Putamen (tissue), 1 donor: ENCODE results near the gene CCDC57.

Experiments
- DNase-seq: peaks from one replicate; pipeline ENCODE4 v3.0.0-alpha.2; 2016; ENCODE audit warnings: low spot score

Gene CCDC57

GRCh38 chr17:82247182-82247823, 34.7 kb upstream of the CCDC57 start:
- no peak for DNase-seq

- DNase-seq = no peak
Observed at GRCh38 chr17:82246365-82247181, 33.9 kb upstream of the CCDC57 start.

GRCh38 chr17:82246040-82246364, 33.4 kb upstream of the CCDC57 start:
- DNase-seq = no peak

- DNase-seq = no peak
Observed at GRCh38 chr17:82245134-82246039, 32.7 kb upstream of the CCDC57 start.

- no peak for DNase-seq
Observed at GRCh38 chr17:82244413-82245133, 31.9 kb upstream of the CCDC57 start.

- DNase-seq = no peak
Observed at GRCh38 chr17:82243648-82244412, 31.2 kb upstream of the CCDC57 start.

GRCh38 chr17:82242977-82243647, 30.5 kb upstream of the CCDC57 start:
- DNase-seq = peak; percentile 59

GRCh38 chr17:82242698-82242976, 30.0 kb upstream of the CCDC57 start:
- no peak for DNase-seq

- DNase-seq = no peak
Observed at GRCh38 chr17:82241926-82242697, 29.5 kb upstream of the CCDC57 start.

GRCh38 chr17:82241183-82241925, 28.7 kb upstream of the CCDC57 start:
- DNase-seq = peak; percentile 56

GRCh38 chr17:82240506-82241182, 28.0 kb upstream of the CCDC57 start:
- no peak for DNase-seq

GRCh38 chr17:82239926-82240505, 27.4 kb upstream of the CCDC57 start:
- DNase-seq = no peak

- DNase-seq = no peak
Observed at GRCh38 chr17:82239401-82239925, 26.8 kb upstream of the CCDC57 start.

- peak; percentile 70 for DNase-seq
Observed at GRCh38 chr17:82238472-82239201, 26.0 kb upstream of the CCDC57 start.

GRCh38 chr17:82237746-82238471, 25.3 kb upstream of the CCDC57 start:
- DNase-seq = no peak

- no peak for DNase-seq
Observed at GRCh38 chr17:82237083-82237745, 24.6 kb upstream of the CCDC57 start.
